Activated CD4-positive, alpha-beta memory T cell treated with anti-CD3 and anti-CD28 coated beads, Interleukin-2, amount 10 ng/mL, durations not matched to agents 7 days and 5 days (primary cell): Measurements from ENCODE around the gene SLC5A6. TPM values are rescaled to one million over a fixed set of nuclear protein-coding genes. Genes with fewer than 3 reads are reported as not detected.

Experiments
- CTCF ChIA-PET: fragments of 350-600 bp; sonication (Branson Sonifier 250); formaldehyde crosslinking; loops from one replicate; lab custom pipeline; 2021; ENCODE audit warnings: antibody characterized with exemption, inconsistent platforms; lab: Charles Lee
- POLR2A ChIA-PET: fragments of 350-600 bp; sonication (Branson Sonifier 250); formaldehyde crosslinking; loops from one replicate; lab custom pipeline; 2021; ENCODE audit warnings: antibody characterized with exemption; lab: Charles Lee
- DNase-seq: peaks from one replicate; pipeline ENCODE4 v3.0.0-alpha.2; 2020
- H3K27ac Mint-ChIP-seq: one replicate; pipeline ENCODE4 v1.8.0; 2021; ENCODE audit warnings: mild to moderate bottlenecking, mixed read lengths
- H3K27me3 Mint-ChIP-seq: one replicate; pipeline ENCODE4 v1.8.0; 2021; ENCODE audit warnings: mixed read lengths
- H3K36me3 Mint-ChIP-seq: one replicate; pipeline ENCODE4 v1.8.0; 2021; ENCODE audit warnings: low read depth, mixed read lengths
- H3K4me1 Mint-ChIP-seq: one replicate; pipeline ENCODE4 v1.8.0; 2021; ENCODE audit warnings: mixed read lengths
- H3K4me3 Mint-ChIP-seq: one replicate; pipeline ENCODE4 v1.8.0; 2021; ENCODE audit warnings: mild to moderate bottlenecking, mixed read lengths
- H3K9me3 Mint-ChIP-seq: one replicate; pipeline ENCODE4 v1.8.0; 2021; ENCODE audit warnings: mixed read lengths
- total RNA-seq, 2 experiments: library from RNA; stranded (reverse); gene quantifications; one replicate each; pipeline ENCODE4 v1.2.3, GENCODE V29; 2021

SLC5A6 gene
- total RNA-seq, 2 experiments from 2014 or later = 20.8 to 23.6 TPM

GRCh38 chr2:27155069-27155520 lies 57.0 kb downstream of the SLC5A6 start:
- DNase-seq = no peak
- ChIA-PET CTCF (no interaction called here), POLR2A (no interaction called here)
- H3K27ac Mint-ChIP-seq = no peak overlapping the region
- H3K9me3 Mint-ChIP-seq = no peaks in the 10 kb centered on the region
- H3K36me3 Mint-ChIP-seq = no peaks in the 10 kb centered on the region
- H3K4me3 Mint-ChIP-seq = no peak overlapping the region
- peaks cover 3% of the 10 kb centered on the region for H3K27me3 Mint-ChIP-seq
- no peaks in the 10 kb centered on the region for H3K4me1 Mint-ChIP-seq

- no peaks in the 10 kb centered on the region for H3K9me3 Mint-ChIP-seq
- H3K27ac Mint-ChIP-seq = no peak overlapping the region
- H3K36me3 Mint-ChIP-seq = no peaks in the 10 kb centered on the region
- H3K4me1 Mint-ChIP-seq = no peaks in the 10 kb centered on the region
- H3K27me3 Mint-ChIP-seq = peaks cover 3% of the 10 kb centered on the region
- CTCF ChIA-PET = no interaction called here
- H3K4me3 Mint-ChIP-seq = no peak overlapping the region
- DNase-seq = no peak
- POLR2A ChIA-PET = no interaction called here
These were observed 57.6 kb downstream of the SLC5A6 start for GRCh38 chr2:27154488-27154887.

GRCh38 chr2:27152796-27153464 lies 59.1 kb downstream of the SLC5A6 start:
- POLR2A ChIA-PET = no interaction called here
- no peaks in the 10 kb centered on the region for H3K36me3 Mint-ChIP-seq
- CTCF ChIA-PET = interaction anchor here (1.5 kb wide), 1 partner anchor 17 kb away, joined by 3 read pairs; no protein-coding TSS in a partner anchor
- H3K27ac Mint-ChIP-seq = no peak overlapping the region
- no peak overlapping the region for H3K4me3 Mint-ChIP-seq
- no peak for DNase-seq
- no peaks in the 10 kb centered on the region for H3K27me3 Mint-ChIP-seq
- no peaks in the 10 kb centered on the region for H3K4me1 Mint-ChIP-seq
- no peaks in the 10 kb centered on the region for H3K9me3 Mint-ChIP-seq

- ChIA-PET POLR2A (no interaction called here), CTCF (interaction anchor here (1.5 to 2.0 kb wide), 2 partner anchors 18 kb away, joined by 3 to 14 read pairs; no protein-coding TSS in a partner anchor)
- Mint-ChIP-seq H3K4me3 (no peak overlapping the region), H3K27me3 (no peaks in the 10 kb centered on the region), H3K36me3 (no peaks in the 10 kb centered on the region), H3K9me3 (no peaks in the 10 kb centered on the region), H3K27ac (no peak overlapping the region), H3K4me1 (no peaks in the 10 kb centered on the region)
- DNase-seq = no peak
These were observed 59.8 kb downstream of the SLC5A6 start for GRCh38 chr2:27152102-27152795.

DNA sequence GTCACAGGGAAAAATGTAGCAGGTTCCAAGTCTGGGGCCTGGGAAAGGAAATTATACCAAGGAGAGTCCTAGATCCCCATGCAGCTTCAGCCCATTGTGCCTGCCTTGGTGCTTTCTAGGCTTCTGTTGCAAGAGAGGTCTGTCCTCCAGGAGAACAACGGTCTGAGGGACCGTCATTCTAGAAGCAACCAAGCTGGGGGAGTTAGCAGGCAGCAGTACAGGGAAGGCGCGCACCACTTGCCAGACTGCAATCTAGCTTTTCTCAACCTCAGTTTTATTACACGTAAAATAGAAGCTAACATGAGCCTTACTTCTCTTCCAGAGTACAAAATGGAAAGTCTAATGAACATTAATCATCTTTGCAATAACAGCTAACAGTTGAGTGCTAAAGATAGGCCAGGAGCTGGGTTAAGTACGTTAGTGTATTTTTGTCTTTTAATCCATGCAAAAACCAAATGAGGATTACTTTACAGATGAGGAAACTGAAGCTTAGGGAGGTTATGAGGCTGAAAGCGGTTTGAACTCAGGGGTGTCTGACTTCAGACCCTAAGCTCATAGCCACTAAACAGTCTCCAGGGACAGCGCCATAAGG lies 61.3 kb downstream of the SLC5A6 start:
- Mint-ChIP-seq H3K4me3 (no peak overlapping the region), H3K36me3 (no peaks in the 10 kb centered on the region), H3K4me1 (no peaks in the 10 kb centered on the region), H3K27ac (no peak overlapping the region), H3K27me3 (no peaks in the 10 kb centered on the region), H3K9me3 (no peaks in the 10 kb centered on the region)
- POLR2A ChIA-PET = interaction anchor here (1.4 kb wide), 1 partner anchor 34 kb away, joined by 4 read pairs; no protein-coding TSS in a partner anchor
- CTCF ChIA-PET = interaction anchor here (0.8 to 2.0 kb wide), 3 partner anchors 17 to 152 kb away, joined by 3 to 14 read pairs (median 3); no protein-coding TSS in a partner anchor
- DNase-seq = no peak

Other genes starting within 250 kb of the SLC5A6 start
- gene MAPRE3, start 241.6 kb downstream of the SLC5A6 start, total RNA-seq = 1 to 10 TPM; 2.7 TPM
- gene TMEM214, start 179.3 kb downstream of the SLC5A6 start, total RNA-seq = 10 to 100 TPM; 80.4 to 80.7 TPM
- 10 to 100 TPM; 16.9 to 18.3 TPM for gene AGBL5, start 160.6 kb downstream of the SLC5A6 start, total RNA-seq
- 100 to 1,000 TPM; 305 to 312 TPM for gene OST4, start 140.6 kb downstream of the SLC5A6 start, total RNA-seq
- gene EMILIN1, start 133.7 kb downstream of the SLC5A6 start, total RNA-seq = under 1 TPM; 0.70 to 0.78 TPM
- gene KHK, start 125.5 kb downstream of the SLC5A6 start, total RNA-seq = 1 to 10 TPM; 5.6 to 6.6 TPM
- 1 to 10 TPM in 1 of 2 experiments, under 1 TPM in 1; 0.75 to 1.2 TPM for gene CGREF1, start 93.1 kb downstream of the SLC5A6 start, total RNA-seq
- gene ABHD1, start 88.5 kb downstream of the SLC5A6 start, total RNA-seq = under 1 TPM; 0.13 to 0.20 TPM
- gene PREB, start 77.6 kb downstream of the SLC5A6 start, total RNA-seq = 10 to 100 TPM; 67.4 to 72.7 TPM
- gene PRR30, start 72.9 kb downstream of the SLC5A6 start, total RNA-seq = not detected
- not detected for gene TCF23, start 63.3 kb downstream of the SLC5A6 start, total RNA-seq
- gene ATRAID, start 227 bp downstream of the SLC5A6 start, total RNA-seq = 10 to 100 TPM; 94.9 to 97.8 TPM
- gene CAD, start 5.1 kb upstream of the SLC5A6 start, total RNA-seq = 10 to 100 TPM; 39.7 TPM
- gene SLC30A3, start 50.8 kb upstream of the SLC5A6 start, total RNA-seq = under 1 TPM; 0.45 TPM
- gene DNAJC5G, start 63.2 kb upstream of the SLC5A6 start, total RNA-seq = not detected
- gene TRIM54, start 70.2 kb upstream of the SLC5A6 start, total RNA-seq = under 1 TPM in 1 of 2 experiments, not detected in 1; 0.13 TPM
- 1 to 10 TPM; 2.2 to 3.0 TPM for gene UCN, start 96.2 kb upstream of the SLC5A6 start, total RNA-seq
- gene MPV17, start 110.8 kb upstream of the SLC5A6 start, total RNA-seq = 10 to 100 TPM; 83.3 to 83.9 TPM
- gene GTF3C2, start 144.5 kb upstream of the SLC5A6 start, total RNA-seq = 10 to 100 TPM; 49.0 to 49.1 TPM
- 10 to 100 TPM; 34.1 to 36.9 TPM for gene EIF2B4, start 158.1 kb upstream of the SLC5A6 start, total RNA-seq
- gene SNX17, start 158.3 kb upstream of the SLC5A6 start, total RNA-seq = 100 to 1,000 TPM; 116 to 123 TPM
- 10 to 100 TPM; 15.6 to 16.7 TPM for gene ZNF513, start 168.5 kb upstream of the SLC5A6 start, total RNA-seq
- 100 to 1,000 TPM; 119 to 122 TPM for gene PPM1G, start 197.3 kb upstream of the SLC5A6 start, total RNA-seq
- gene NRBP1, start 216.4 kb upstream of the SLC5A6 start, total RNA-seq = 100 to 1,000 TPM; 103 to 104 TPM
- gene KRTCAP3, start 230.1 kb upstream of the SLC5A6 start, total RNA-seq = 10 to 100 TPM in 1 of 2 experiments, 1 to 10 TPM in 1; 7.5 to 10.1 TPM